Measurements from ENCODE around the gene EFCC1. TPM values are rescaled to one million over a fixed set of nuclear protein-coding genes. Genes with fewer than 3 reads are reported as not detected.

Gene EFCC1
- total and polyA plus RNA-seq, 2 of the 13 experiments (the other 11 are each of a cell fraction or from before 2014, with no cell fraction given) = not detected

DNA sequence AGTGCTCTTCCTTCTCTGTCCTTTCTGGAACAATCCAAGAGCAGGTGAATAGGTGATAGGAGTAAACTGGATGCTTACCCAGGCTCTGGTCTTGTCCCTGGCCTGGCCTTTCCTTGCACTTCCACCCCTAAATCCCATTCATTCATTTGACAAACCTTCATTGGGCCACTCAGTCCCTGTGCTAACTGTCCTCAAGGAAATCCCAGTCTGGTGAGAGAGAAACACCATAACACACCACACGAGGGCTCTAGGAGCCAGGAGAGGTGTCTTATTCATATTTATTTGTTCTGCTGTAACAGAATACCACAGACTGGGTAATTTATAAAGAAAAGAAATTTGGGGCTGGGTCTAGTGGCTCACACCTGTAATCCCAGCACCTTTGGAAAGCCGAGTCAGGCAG lies 22.8 kb downstream of the EFCC1 start (continued):
- TF ChIP-seq CBX1 (IDR thresholded peaks at IDR 0.05; ENCODE audit: low read depth) (no peak), PATZ1 (CRISPR knock-in tag; IDR thresholded peaks at IDR 0.05) (no peak), ZNF3 (CRISPR knock-in tag; IDR thresholded peaks at IDR 0.05) (peak; percentile 66; the same call in 1 of the 2 replicates), SP4 (CRISPR knock-in tag; IDR thresholded peaks at IDR 0.05) (no peak), ZNF296 (CRISPR knock-in tag; conservative IDR thresholded peaks at IDR 0.05) (no peak), DNMT3B (CRISPR knock-in tag; conservative IDR thresholded peaks at IDR 0.05) (no peak), HOXA5 (CRISPR knock-in tag; IDR thresholded peaks at IDR 0.05) (no peak), ZNF605 (CRISPR knock-in tag; IDR thresholded peaks at IDR 0.05) (no peak)
- TF ChIP-seq, protein P1, sequence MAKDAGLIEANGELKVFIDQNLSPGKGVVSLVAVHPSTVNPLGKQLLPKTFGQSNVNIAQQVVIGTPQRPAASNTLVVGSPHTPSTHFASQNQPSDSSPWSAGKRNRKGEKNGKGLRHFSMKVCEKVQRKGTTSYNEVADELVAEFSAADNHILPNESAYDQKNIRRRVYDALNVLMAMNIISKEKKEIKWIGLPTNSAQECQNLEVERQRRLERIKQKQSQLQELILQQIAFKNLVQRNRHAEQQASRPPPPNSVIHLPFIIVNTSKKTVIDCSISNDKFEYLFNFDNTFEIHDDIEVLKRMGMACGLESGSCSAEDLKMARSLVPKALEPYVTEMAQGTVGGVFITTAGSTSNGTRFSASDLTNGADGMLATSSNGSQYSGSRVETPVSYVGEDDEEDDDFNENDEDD (CRISPR knock-in tag; IDR thresholded peaks at IDR 0.05; ENCODE audit: borderline replicate concordance) = no peak
- TF ChIP-seq, protein P2, sequence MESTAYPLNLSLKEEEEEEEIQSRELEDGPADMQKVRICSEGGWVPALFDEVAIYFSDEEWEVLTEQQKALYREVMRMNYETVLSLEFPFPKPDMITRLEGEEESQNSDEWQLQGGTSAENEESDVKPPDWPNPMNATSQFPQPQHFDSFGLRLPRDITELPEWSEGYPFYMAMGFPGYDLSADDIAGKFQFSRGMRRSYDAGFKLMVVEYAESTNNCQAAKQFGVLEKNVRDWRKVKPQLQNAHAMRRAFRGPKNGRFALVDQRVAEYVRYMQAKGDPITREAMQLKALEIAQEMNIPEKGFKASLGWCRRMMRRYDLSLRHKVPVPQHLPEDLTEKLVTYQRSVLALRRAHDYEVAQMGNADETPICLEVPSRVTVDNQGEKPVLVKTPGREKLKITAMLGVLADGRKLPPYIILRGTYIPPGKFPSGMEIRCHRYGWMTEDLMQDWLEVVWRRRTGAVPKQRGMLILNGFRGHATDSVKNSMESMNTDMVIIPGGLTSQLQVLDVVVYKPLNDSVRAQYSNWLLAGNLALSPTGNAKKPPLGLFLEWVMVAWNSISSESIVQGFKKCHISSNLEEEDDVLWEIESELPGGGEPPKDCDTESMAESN (CRISPR knock-in tag; conservative IDR thresholded peaks at IDR 0.05) = no peak

Measured in HepG2 (cell line).